Stimulated activated CD4-positive, alpha-beta T cell treated with anti-CD3 and anti-CD28 coated beads, Interleukin-1b, Interleukin-23, amount 100 ng/mL, for 48 hours (primary cell): ENCODE measurements around the gene EXOG.
"Not testable (repeated sequence)": the region's sequence is repeated elsewhere in the genome, so short reads cannot be mapped to it uniquely, and the experiment has no call there.

Experiments
- DNase-seq: peaks from one replicate; pipeline ENCODE4 v3.0.0-alpha.2; 2020

The EXOG gene

GRCh38 chr3:38564631-38565338 is 68.6 kb downstream of the EXOG start:
- DNase-seq, result no peak

- no peak for DNase-seq
These were observed 69.4 kb downstream of the EXOG start for GRCh38 chr3:38565339-38566214.

GRCh38 chr3:38566215-38566528 is 70.0 kb downstream of the EXOG start:
- DNase-seq, result no peak

DNA sequence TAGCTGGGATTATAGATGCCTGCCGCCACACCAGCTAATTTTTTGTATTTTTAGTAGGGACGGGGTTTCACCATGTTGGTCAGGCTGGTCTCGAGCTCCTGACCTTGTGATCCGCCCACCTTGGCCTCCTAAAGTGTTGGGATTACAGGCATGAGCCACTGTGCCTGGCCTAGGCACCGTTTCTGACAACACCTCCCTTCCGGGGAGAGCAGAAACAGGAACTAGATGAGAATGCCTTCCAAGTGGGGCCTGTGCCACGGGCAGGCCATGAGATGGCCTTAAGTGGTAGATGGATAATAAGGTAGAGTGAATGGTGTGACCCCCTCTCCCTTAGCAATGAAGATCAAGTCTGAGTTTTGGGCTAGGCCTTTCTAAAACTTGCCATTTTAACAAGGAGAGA is 70.7 kb downstream of the EXOG start:
- DNase-seq, result not testable (repeated sequence)

DNA sequence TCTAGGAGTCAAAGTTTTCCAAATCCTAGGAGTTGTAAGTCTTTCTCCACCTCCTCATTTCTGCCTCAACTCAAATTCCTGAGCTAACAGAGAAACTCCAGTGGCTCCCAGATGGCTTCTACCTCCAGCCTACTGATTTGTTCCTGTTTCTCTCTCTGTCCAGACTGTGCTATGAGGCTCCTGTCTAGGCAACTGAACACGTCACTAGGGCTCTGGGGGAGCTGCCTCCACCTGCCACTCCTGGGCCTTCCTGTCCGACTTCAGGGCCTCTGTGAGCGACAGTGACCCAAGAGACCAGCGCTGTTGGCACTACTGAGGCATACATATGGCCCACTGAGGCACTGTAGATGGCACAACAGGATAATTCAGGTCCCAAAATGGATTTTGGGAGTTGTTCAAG is 71.4 kb downstream of the EXOG start:
- DNase-seq, result no peak

DNA sequence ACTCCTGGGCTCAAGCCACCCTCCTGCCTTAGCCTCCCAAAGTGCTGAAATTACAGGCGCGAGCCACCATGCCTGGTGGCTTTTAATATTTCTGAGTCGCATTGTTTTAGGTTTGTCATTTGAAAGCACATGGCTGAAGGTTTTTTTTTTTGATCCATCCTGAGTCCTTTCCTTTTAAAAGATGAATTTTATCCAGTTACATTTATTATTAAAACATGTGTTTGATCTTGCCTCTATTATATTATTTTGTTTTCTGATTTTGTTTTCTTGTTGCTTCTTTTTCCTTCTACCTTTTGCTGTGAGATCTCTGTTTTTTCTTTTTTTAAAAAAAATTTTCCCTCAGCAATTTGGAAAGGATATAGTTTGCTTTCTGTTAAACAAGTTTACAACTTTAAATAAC is 77.0 kb downstream of the EXOG start:
- DNase-seq, result no peak

DNA sequence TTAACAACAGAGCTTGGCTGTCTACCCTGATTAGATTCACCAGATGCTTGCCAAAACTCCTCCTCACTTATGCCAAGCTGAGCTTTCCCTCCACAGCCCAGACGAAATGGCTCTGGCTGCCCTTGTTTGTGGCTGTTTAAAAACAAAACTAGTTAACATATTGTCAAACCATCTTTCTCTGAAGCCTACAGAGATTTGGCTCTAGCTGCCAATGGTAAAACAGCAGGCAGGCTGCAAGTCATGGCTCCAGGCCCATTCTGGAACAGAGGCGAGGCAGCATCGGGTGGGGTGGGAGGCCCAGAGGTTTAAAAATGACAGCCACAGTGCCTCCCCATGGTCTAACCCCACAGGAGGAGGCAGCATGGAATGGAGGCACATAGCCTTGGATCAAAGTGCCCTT is 77.4 kb downstream of the EXOG start:
- no peak for DNase-seq

- DNase-seq, result no peak
These were observed 78.5 kb downstream of the EXOG start for GRCh38 chr3:38574411-38575278.

DNA sequence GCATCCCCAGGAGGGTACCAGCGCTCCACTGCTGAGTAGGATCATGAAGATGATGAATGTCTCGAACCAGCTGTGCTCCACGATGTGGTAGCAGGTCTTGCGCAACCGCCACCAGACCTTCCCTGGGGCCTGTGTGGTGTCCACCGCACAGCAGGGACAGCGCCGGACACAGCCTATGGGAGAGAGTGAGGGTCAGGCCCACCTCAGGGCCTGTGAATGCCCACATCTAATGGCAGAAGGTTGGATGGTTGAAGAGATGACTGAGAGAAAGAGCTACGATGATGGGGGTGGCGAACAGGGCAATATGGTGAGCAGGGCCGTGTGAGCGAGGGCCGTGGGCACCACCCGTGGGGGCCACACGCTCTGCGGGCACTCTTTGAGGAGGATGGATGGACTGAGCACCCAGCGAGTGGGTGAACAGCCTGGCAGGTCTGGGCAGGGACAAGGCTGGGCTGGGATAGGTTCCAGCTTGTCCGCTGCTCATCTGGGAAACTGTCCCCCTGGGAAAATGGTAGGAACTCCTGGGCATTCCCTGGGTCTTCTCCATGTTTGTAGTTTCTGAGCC is 79.2 kb downstream of the EXOG start:
- no peak for DNase-seq
